GM12874 (cell line): ENCODE data around the gene EPHA10.

Source experiments
- CTCF ChIP-seq: IDR thresholded peaks from 2 replicates; pipeline ENCODE4 v1.5.1; 2011; ENCODE audit warnings: low read depth, mild to moderate bottlenecking, control low read depth, low read length, moderate library complexity; ENCODE audit not compliant: insufficient read depth

Gene EPHA10

GRCh38 chr1:37682334-37682987, 82.5 kb downstream of the EPHA10 start:
- TF ChIP-seq CTCF: peak; percentile 74

GRCh38 chr1:37680933-37681332, 84.0 kb downstream of the EPHA10 start:
- no peak for TF ChIP-seq CTCF

- TF ChIP-seq CTCF: no peak
These were observed 87.1 kb downstream of the EPHA10 start for GRCh38 chr1:37677808-37678207.

- TF ChIP-seq CTCF: no peak
These were observed 87.8 kb downstream of the EPHA10 start for GRCh38 chr1:37677143-37677439.

- no peak for TF ChIP-seq CTCF
These were observed 88.4 kb downstream of the EPHA10 start for GRCh38 chr1:37676281-37677142.

GRCh38 chr1:37673920-37674319, 91.0 kb downstream of the EPHA10 start:
- TF ChIP-seq CTCF: no peak

GRCh38 chr1:37672136-37672870, 92.6 kb downstream of the EPHA10 start:
- TF ChIP-seq CTCF: no peak
